Adrenal gland (tissue), 12 donors: Measurements from ENCODE around the gene CAMK2D. TPM values are rescaled to one million over a fixed set of nuclear protein-coding genes. Genes with fewer than 3 reads are reported as not detected.

Source experiments
- DNase-seq, 7 donors: peaks; one replicate each; pipeline ENCODE4 v3.0.0-alpha.2; 2019 to 2020
- H3K27ac ChIP-seq, 5 donors: fragments of 200-600 bp; sonication (generic) in 4 of 5; 1 replicate in 3 of 5; 2 replicates in 2 of 5; pipeline versions ENCODE4 v1.5.1 to v1.8.0; 2016 to 2020; ENCODE audit warnings: mild to moderate bottlenecking in 1 of 5
- H3K27me3 ChIP-seq: fragments of 200-600 bp; 2 replicates; pipeline ENCODE4 v1.8.0; 2021
- H3K36me3 ChIP-seq, 2 donors: fragments of 200-600 bp; replicated peaks in 1 of 2; 1 replicate in 1 of 2; 2 replicates in 1 of 2; pipeline versions ENCODE4 v1.5.1 to v1.8.0; 2018 to 2022
- H3K4me1 ChIP-seq, 2 donors: fragments of 200-600 bp; replicated peaks in 1 of 2; 1 replicate in 1 of 2; 2 replicates in 1 of 2; pipeline versions ENCODE4 v1.5.1 to v1.8.0; 2018 to 2021
- H3K4me3 ChIP-seq, 4 donors: fragments of 200-600 bp; sonication (generic) in 3 of 4; one replicate each; pipeline ENCODE4 v1.5.1; 2016 to 2018
- H3K9me3 ChIP-seq, 3 donors: fragments of 200-600 bp; sonication (generic) in 1 of 3; replicated peaks in 1 of 3; 1 replicate in 2 of 3; 2 replicates in 1 of 3; pipeline versions ENCODE4 v1.5.1 to v1.8.0; 2016 to 2021
- CTCF ChIP-seq, 6 experiments: fragments of 450-650 bp in 4 of 6; fragments of 200-600 bp in 2 of 6; sonication (generic) in 1 of 6; IDR thresholded peaks; 1 replicate in 5 of 6; 2 replicates in 1 of 6; pipeline versions ENCODE4 v1.5.1 to v1.8.0; 2016 to 2021; ENCODE audit warnings: antibody characterized with exemption in 6 of 6, mild to moderate bottlenecking in 2 of 6, moderate library complexity in 1 of 6
- POLR2A ChIP-seq, 2 donors: fragments of 450-650 bp; IDR thresholded peaks; one replicate each; pipeline ENCODE4 v1.6.1; 2017; ENCODE audit warnings: antibody characterized with exemption in 2 of 2, mild to moderate bottlenecking in 2 of 2, moderate library complexity in 1 of 2
- WGBS, 4 donors: extraction: QIAGEN DNeasy Blood & Tissue Kit in 2 of 4; methylation state at CpG; one replicate each; pipeline versions ENCODE4 v1.1.5 to v1.1.7; 2013 to 2017; 5-methylcytosine and 5-hydroxymethylcytosine counted together
- intact Hi-C, 2 donors: fragments of 100-400 bp; cut with DNase I; formaldehyde crosslinking; loops; one replicate each; pipeline versions ENCODE4 v1.14.1 to v1.15.0; 2022 to 2023
- polyA plus RNA-seq, 3 donors: library from polyadenylated mRNA; stranded (reverse); fragments of 200-250 nt in 2 of 3; fragments of 350-450 nt in 1 of 3; fragmentation: Illumina TruSeq in 1 of 3; extraction: RNeasy Lipid Tissue Mini Kit (QIAGEN cat#74804) in 1 of 3; gene quantifications; one replicate each; pipeline ENCODE4 v1.2.3, GENCODE V29; 2013 to 2014
- total RNA-seq, 9 donors: library from RNA; depleted of rRNA in 4 of 9; stranded (reverse); fragments of >200 nt in 4 of 9; fragments of 120-200 nt in 1 of 9; fragmentation: NEBNext Ultra II Directional in 1 of 9; extraction: Animal tissue kit (Norgen Biotek cat#: 25700) in 1 of 9; gene quantifications; one replicate each; pipeline versions ENCODE4 v1.1.0 to v1.2.4, GENCODE V29; 2013 to 2023
- donor health status: healthy with polysubstance abuse.
- donor health status: Bipolar disorder and iron deficiency.
- donor health status: DM: yes; HTN: yes; CAD: no.
- donor health status: DM: no; HTN: no; CAD: no.
- donor health status: DM: no; HTN: no; CAD: no.
- donor health status: DM: yes; HTN: yes; CAD: no.

The CAMK2D gene
- total and polyA plus RNA-seq, 12 donors, result 7.6 to 83.9 (median 33.6) TPM

- 93 to 100% (median 95%) methylated on average over 4 of the region's 4 CpGs for WGBS, 4 donors
- H3K36me3 ChIP-seq, result no peaks in the 10 kb centered on the region
- H3K4me1 ChIP-seq, result peaks cover 0 to 6% of the 10 kb centered on the region in 2 donors
- intact Hi-C loops, result loop anchor here in 1 of 2 donors (10.0 kb wide), 1 partner anchor 208 kb away; the partner anchor contains the start of gene CAMK2D
- no peak overlapping the region for H3K4me3 ChIP-seq
- DNase-seq, result no peak
- TF ChIP-seq POLR2A (IDR thresholded peaks at IDR 0.05) (no peak), CTCF (IDR thresholded peaks at IDR 0.05) (no peak)
- H3K9me3 ChIP-seq, result peaks cover 0 to 5% (median 0%) of the 10 kb centered on the region in 3 donors
- no peak overlapping the region for H3K27ac ChIP-seq
- no peaks in the 10 kb centered on the region for H3K27me3 ChIP-seq
Measured at GRCh38 chr4:113556382-113557134, 205.0 kb downstream of the CAMK2D start.

- TF ChIP-seq CTCF (IDR thresholded peaks at IDR 0.05) (no peak), POLR2A (IDR thresholded peaks at IDR 0.05) (no peak)
- H3K4me1 ChIP-seq, result peaks cover 0 to 6% of the 10 kb centered on the region in 2 donors
- WGBS, 4 donors, result 68 to 77% (median 74%) methylated on average over 4 to 5 of the region's 5 CpGs
- no peak overlapping the region for H3K27ac ChIP-seq
- no peak overlapping the region for H3K4me3 ChIP-seq
- peaks cover 0 to 5% (median 0%) of the 10 kb centered on the region in 3 donors for H3K9me3 ChIP-seq
- intact Hi-C loops, result loop anchor here in 1 of 2 donors (10.0 kb wide), 1 partner anchor 209 kb away; the partner anchor contains the start of gene CAMK2D
- DNase-seq, result peak in 1 of 7 donors; percentile 14
- no peaks in the 10 kb centered on the region for H3K27me3 ChIP-seq
- no peaks in the 10 kb centered on the region for H3K36me3 ChIP-seq
Measured at GRCh38 chr4:113555868-113556267, 205.7 kb downstream of the CAMK2D start.

GRCh38 chr4:113553082-113553481 lies 208.5 kb downstream of the CAMK2D start:
- peaks cover 0 to 6% of the 10 kb centered on the region in 2 donors for H3K4me1 ChIP-seq
- TF ChIP-seq CTCF (IDR thresholded peaks at IDR 0.05) (no peak), POLR2A (IDR thresholded peaks at IDR 0.05) (no peak)
- DNase-seq, result no peak
- intact Hi-C loops, result loop anchor here in 1 of 2 donors (10.0 kb wide), 1 partner anchor 212 kb away; the partner anchor contains the start of gene CAMK2D
- H3K4me3 ChIP-seq, result no peak overlapping the region
- H3K27ac ChIP-seq, result no peak overlapping the region
- 90 to 98% (median 94%) methylated on average over 3 of the region's 3 CpGs for WGBS, 4 donors
- H3K27me3 ChIP-seq, result no peaks in the 10 kb centered on the region
- H3K36me3 ChIP-seq, result no peaks in the 10 kb centered on the region
- H3K9me3 ChIP-seq, result peaks cover 0 to 5% (median 0%) of the 10 kb centered on the region in 3 donors

- intact Hi-C loops, result loop anchor here in 1 of 2 donors (10.0 kb wide), 1 partner anchor 214 kb away; the partner anchor contains the start of gene CAMK2D
Measured at GRCh38 chr4:113550510-113550909, 211.0 kb downstream of the CAMK2D start.

More at GRCh38 chr4:113550510-113550909, 211.0 kb downstream of the CAMK2D start:
- H3K27me3 ChIP-seq, result no peaks in the 10 kb centered on the region
- H3K9me3 ChIP-seq, result peaks cover 0 to 5% (median 0%) of the 10 kb centered on the region in 3 donors
- no peak overlapping the region for H3K27ac ChIP-seq
- no peak for DNase-seq
- TF ChIP-seq POLR2A (IDR thresholded peaks at IDR 0.05) (no peak), CTCF (IDR thresholded peaks at IDR 0.05) (no peak)
- no peak overlapping the region for H3K4me3 ChIP-seq
- 93 to 100% (median 98%) methylated on average over 2 of the region's 2 CpGs for WGBS, 4 donors
- no peaks in the 10 kb centered on the region for H3K36me3 ChIP-seq
- H3K4me1 ChIP-seq, result peaks cover 0 to 6% of the 10 kb centered on the region in 2 donors
